Measurements from ENCODE around the gene NCOR1. TPM values are rescaled to one million over a fixed set of nuclear protein-coding genes. Genes with fewer than 3 reads are reported as not detected.

NCOR1 gene
- total and polyA plus RNA-seq, 12 donors, result 66.2 to 172 (median 95.2) TPM

DNA sequence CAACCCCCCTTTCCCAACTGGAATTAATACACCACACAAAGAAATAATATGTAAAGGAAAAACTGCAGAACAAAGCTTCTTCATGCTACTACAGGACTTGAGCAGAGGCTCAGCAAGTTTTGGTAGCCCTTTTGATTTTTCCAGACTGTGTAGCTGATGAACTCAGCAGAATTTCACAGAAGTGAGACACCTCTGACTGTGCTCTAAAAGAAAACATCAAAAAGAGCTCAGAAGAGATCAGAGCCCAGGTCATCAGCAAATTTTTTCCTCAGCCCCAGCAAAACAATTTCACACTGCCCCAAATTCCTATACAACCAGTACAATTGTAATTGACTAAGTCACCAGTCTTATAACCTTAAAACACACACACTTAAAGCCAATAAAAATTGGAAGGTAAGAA is 177.7 kb downstream of the NCOR1 start:
- no peak overlapping the region for H3K4me3 ChIP-seq
- TF ChIP-seq, protein P1, sequence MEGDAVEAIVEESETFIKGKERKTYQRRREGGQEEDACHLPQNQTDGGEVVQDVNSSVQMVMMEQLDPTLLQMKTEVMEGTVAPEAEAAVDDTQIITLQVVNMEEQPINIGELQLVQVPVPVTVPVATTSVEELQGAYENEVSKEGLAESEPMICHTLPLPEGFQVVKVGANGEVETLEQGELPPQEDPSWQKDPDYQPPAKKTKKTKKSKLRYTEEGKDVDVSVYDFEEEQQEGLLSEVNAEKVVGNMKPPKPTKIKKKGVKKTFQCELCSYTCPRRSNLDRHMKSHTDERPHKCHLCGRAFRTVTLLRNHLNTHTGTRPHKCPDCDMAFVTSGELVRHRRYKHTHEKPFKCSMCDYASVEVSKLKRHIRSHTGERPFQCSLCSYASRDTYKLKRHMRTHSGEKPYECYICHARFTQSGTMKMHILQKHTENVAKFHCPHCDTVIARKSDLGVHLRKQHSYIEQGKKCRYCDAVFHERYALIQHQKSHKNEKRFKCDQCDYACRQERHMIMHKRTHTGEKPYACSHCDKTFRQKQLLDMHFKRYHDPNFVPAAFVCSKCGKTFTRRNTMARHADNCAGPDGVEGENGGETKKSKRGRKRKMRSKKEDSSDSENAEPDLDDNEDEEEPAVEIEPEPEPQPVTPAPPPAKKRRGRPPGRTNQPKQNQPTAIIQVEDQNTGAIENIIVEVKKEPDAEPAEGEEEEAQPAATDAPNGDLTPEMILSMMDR (IDR thresholded peaks at IDR 0.05), result no peak
- TF ChIP-seq POLR2A (IDR thresholded peaks at IDR 0.05), result no peak
- H3K4me1 ChIP-seq (replicated peaks in 1 of 2), result peaks cover 3 to 10% of the 10 kb centered on the region in 2 donors
- peak overlapping the region in 1 of 5 donors; percentile 2 for H3K27ac ChIP-seq
- no peak for DNase-seq
- H3K36me3 ChIP-seq (replicated peaks in 1 of 2), result peaks cover 0 to 47% of the 10 kb centered on the region in 2 donors
- intact Hi-C loops (cut with DNase I), result no loop called here
- no peaks in the 10 kb centered on the region for H3K9me3 ChIP-seq (replicated peaks in 1 of 3)
- no peaks in the 10 kb centered on the region for H3K27me3 ChIP-seq

DNA sequence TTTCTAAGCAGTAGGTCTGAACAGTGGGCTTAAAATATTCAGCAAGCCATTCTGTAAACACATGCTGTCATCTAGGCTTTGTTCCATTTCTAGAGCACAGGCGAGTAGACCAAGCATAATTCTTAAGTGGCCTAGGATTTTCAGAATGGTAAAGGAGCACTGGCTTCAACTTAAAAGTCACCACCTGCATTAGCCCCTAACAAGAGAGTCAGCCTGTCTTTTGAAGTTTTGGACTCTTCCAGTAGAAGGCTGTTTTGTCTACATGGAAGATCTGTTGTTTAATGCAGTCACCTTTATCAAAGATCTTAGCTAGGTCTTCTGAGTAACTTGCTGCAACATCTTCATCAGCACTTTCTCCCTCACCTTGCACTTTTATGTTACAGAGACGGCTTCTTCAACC is 179.1 kb downstream of the NCOR1 start:
- no peak for DNase-seq
- peaks cover 0 to 57% of the 10 kb centered on the region in 2 donors for H3K36me3 ChIP-seq (replicated peaks in 1 of 2)
- 92 to 99% (median 97%) methylated on average over 2 of the region's 2 CpGs for WGBS, 4 donors
- no peaks in the 10 kb centered on the region for H3K27me3 ChIP-seq
- H3K9me3 ChIP-seq (replicated peaks in 1 of 3), result no peaks in the 10 kb centered on the region
- no peak overlapping the region for H3K27ac ChIP-seq
- intact Hi-C loops (cut with DNase I), result no loop called here
- no peak overlapping the region for H3K4me3 ChIP-seq
- peaks cover 3 to 6% of the 10 kb centered on the region in 2 donors for H3K4me1 ChIP-seq (replicated peaks in 1 of 2)
- TF ChIP-seq, protein P1 (IDR thresholded peaks at IDR 0.05), result no peak
- TF ChIP-seq POLR2A (IDR thresholded peaks at IDR 0.05), result no peak

DNA sequence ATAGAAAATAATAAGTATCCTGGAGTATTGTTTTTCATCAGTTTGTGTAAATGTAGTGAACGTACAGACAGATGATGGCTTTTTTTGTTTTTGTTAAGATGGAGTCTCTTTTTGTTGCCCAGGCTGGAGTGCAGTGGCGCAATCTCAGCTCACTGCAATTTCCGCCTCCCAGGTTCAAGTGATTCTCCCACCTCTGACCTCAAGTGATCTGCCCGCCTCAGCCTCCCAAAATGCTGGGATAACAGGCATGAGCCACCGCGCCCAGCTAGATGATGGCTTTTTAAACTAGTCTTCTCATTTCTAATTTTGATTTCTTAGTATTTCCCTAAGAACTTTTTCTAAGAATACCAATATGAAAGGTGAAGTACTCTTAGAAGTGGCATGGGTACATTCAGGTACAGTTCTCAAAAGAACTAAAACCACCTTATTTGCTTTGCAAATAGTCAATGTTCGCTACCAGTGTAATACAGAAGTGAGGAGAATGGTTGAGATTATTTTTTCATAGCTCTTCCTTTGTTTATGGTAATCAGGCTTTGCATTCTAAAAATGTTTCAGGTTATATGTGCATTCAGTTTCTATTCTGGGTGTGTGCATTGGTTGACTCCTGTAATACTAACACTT is 181.5 kb downstream of the NCOR1 start:
- no peak for DNase-seq
- no peaks in the 10 kb centered on the region for H3K4me1 ChIP-seq (replicated peaks in 1 of 2)
- H3K36me3 ChIP-seq (replicated peaks in 1 of 2), result peaks cover 0 to 69% of the 10 kb centered on the region in 2 donors
- no peaks in the 10 kb centered on the region for H3K27me3 ChIP-seq
- H3K9me3 ChIP-seq (replicated peaks in 1 of 3), result no peaks in the 10 kb centered on the region
- H3K4me3 ChIP-seq, result no peak overlapping the region
- no peak for TF ChIP-seq POLR2A (IDR thresholded peaks at IDR 0.05)
- TF ChIP-seq, protein P1 (IDR thresholded peaks at IDR 0.05), result no peak
- intact Hi-C loops (cut with DNase I), result no loop called here
- WGBS, 4 donors, result 94 to 99% (median 97%) methylated on average over 7 of the region's 7 CpGs
- no peak overlapping the region for H3K27ac ChIP-seq

DNA sequence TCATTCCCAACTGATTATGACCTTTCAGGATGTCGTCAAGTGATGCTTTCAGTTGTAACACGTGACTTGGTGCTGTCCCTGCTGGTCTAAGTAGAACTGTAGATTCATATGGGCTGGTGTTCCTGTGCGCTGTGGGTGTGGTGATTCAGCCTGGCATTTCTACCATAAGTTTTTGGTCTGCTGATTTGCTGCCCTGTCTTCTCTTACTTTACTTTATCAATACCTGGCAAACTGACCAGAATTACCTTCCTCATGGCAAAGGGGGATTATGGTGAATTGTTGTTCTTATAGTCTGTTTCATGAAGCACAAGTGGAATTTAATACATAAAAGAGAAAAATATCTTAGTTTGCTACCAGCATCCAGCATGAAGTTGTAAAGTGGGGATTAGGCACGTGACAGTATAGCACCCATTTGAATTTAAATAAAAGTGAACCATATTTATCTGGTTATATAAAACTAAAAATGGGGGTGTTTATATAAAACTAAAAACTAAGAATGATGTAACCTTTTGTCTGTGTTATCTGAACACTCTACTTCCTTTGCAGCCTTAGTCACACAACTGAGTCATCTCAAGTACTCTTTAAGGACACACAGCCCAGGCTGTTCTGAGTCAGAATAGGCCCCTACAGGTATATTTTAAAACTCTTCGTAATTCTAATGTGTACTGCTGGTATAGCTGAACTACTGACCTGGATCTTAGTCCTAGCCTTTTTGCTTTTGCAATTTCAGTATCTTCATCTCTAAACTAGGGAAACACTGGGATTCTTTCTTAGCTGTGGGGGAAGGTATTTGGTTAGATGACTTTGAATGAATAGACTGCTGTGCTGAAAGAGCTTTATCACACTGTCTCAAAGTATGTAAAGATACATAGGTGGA is 187.4 kb downstream of the NCOR1 start:
- Histone ChIP-seq H3K27ac (peak overlapping the region; percentile 74 to 91 (median 84)), H3K9me3 (replicated peaks in 1 of 3) (no peaks in the 10 kb centered on the region), H3K4me3 (no peak overlapping the region), H3K36me3 (replicated peaks in 1 of 2) (peaks cover 0 to 67% of the 10 kb centered on the region in 2 donors), H3K4me1 (replicated peaks in 1 of 2) (peaks cover 5 to 14% of the 10 kb centered on the region in 2 donors), H3K27me3 (no peaks in the 10 kb centered on the region)
- peak; percentile 46 to 79 (median 67) for DNase-seq
- 42 to 56% (median 53%) methylated on average over 5 of the region's 5 CpGs for WGBS, 4 donors
- intact Hi-C loops (cut with DNase I), result no loop called here
- TF ChIP-seq POLR2A (IDR thresholded peaks at IDR 0.05), result no peak
- TF ChIP-seq, protein P1 (IDR thresholded peaks at IDR 0.05), result no peak
